ENCODE results near the gene ASB4.

The ASB4 gene

GRCh38 chr7:95471071-95471470 is 14.7 kb upstream of the ASB4 start:
- no peak overlapping the region for H3K4me3 ChIP-seq (replicated peaks in 1 of 2; ENCODE audit: low read depth in 2 of 2, low read length in 2 of 2)
- no peak for DNase-seq (ENCODE audit: low read depth in 2 of 2)
- no peak for TF ChIP-seq CTCF (IDR thresholded peaks at IDR 0.05; ENCODE audit: low read depth, low read length)

- no peak for TF ChIP-seq CTCF (IDR thresholded peaks at IDR 0.05; ENCODE audit: low read depth, low read length)
- H3K4me3 ChIP-seq (replicated peaks in 1 of 2; ENCODE audit: low read depth in 2 of 2, low read length in 2 of 2), result no peak overlapping the region
- DNase-seq (ENCODE audit: low read depth in 2 of 2), result peak; percentile 21 to 53
Measured at GRCh38 chr7:95472581-95473161, 13.1 kb upstream of the ASB4 start.

GRCh38 chr7:95473276-95473985 is 12.3 kb upstream of the ASB4 start:
- DNase-seq (ENCODE audit: low read depth in 2 of 2), result no peak
- TF ChIP-seq CTCF (IDR thresholded peaks at IDR 0.05; ENCODE audit: low read depth, low read length), result no peak

GRCh38 chr7:95476072-95476847 is 9.5 kb upstream of the ASB4 start:
- TF ChIP-seq CTCF (IDR thresholded peaks at IDR 0.05; ENCODE audit: low read depth, low read length), result no peak
- DNase-seq (ENCODE audit: low read depth in 2 of 2), result peak in 1 of 2 donors; percentile 14
- no peak overlapping the region for H3K4me3 ChIP-seq (replicated peaks in 1 of 2; ENCODE audit: low read depth in 2 of 2, low read length in 2 of 2)

More at GRCh38 chr7:95473276-95473985, 12.3 kb upstream of the ASB4 start:
- H3K4me3 ChIP-seq (replicated peaks in 1 of 2; ENCODE audit: low read depth in 2 of 2, low read length in 2 of 2), result no peak overlapping the region

- peak; percentile 86 to 87 for DNase-seq (ENCODE audit: low read depth in 2 of 2)
- no peak overlapping the region for H3K4me3 ChIP-seq (replicated peaks in 1 of 2; ENCODE audit: low read depth in 2 of 2, low read length in 2 of 2)
- peak; percentile 71 for TF ChIP-seq CTCF (IDR thresholded peaks at IDR 0.05; ENCODE audit: low read depth, low read length)
Measured at GRCh38 chr7:95476904-95477594, 8.7 kb upstream of the ASB4 start.

- DNase-seq (ENCODE audit: low read depth in 2 of 2), result peak; percentile 72 to 76
- peak overlapping the region in 1 of 2 donors; percentile 29 for H3K4me3 ChIP-seq (replicated peaks in 1 of 2; ENCODE audit: low read depth in 2 of 2, low read length in 2 of 2)
- peak; percentile 64 for TF ChIP-seq CTCF (IDR thresholded peaks at IDR 0.05; ENCODE audit: low read depth, low read length)
Measured at GRCh38 chr7:95478272-95479037, 7.3 kb upstream of the ASB4 start.
